HUES48 (cell line): ENCODE results near the gene MIEN1.
"Not testable (repeated sequence)": the region's sequence is repeated elsewhere in the genome, so short reads cannot be mapped to it uniquely, and the experiment has no call there.

Source experiments
- H3K27ac ChIP-seq: one replicate; pipeline ENCODE4 v1.7.0; 2013; ENCODE audit warnings: low read depth, low read length, inconsistent platforms
- H3K27me3 ChIP-seq: 2 replicates; pipeline ENCODE4 v1.6.1; 2013; ENCODE audit warnings: mild to moderate bottlenecking, low read length; ENCODE audit not compliant: control insufficient read depth, insufficient read depth
- H3K36me3 ChIP-seq: 2 replicates; pipeline ENCODE4 v1.6.1; 2013; ENCODE audit warnings: low read length; ENCODE audit not compliant: control insufficient read depth, insufficient read depth
- H3K4me1 ChIP-seq: 2 replicates; pipeline ENCODE4 v1.6.1; 2013; ENCODE audit warnings: mild to moderate bottlenecking, low read length; ENCODE audit not compliant: control insufficient read depth, insufficient read depth
- H3K4me3 ChIP-seq: 2 replicates; pipeline ENCODE4 v1.5.1; 2013; ENCODE audit warnings: mild to moderate bottlenecking, low read depth, low read length
- H3K9ac ChIP-seq: 2 replicates; pipeline ENCODE4 v1.6.1; 2013; ENCODE audit warnings: mild to moderate bottlenecking, low read depth, low read length, moderate library complexity
- H3K9me3 ChIP-seq: 2 replicates; pipeline ENCODE4 v1.6.1; 2013; ENCODE audit warnings: low read length; ENCODE audit not compliant: control insufficient read depth, insufficient read depth

Gene MIEN1

GRCh38 chr17:39765175-39765574 is 34.8 kb upstream of the MIEN1 start:
- Histone ChIP-seq H3K9ac (no peak overlapping the region), H3K9me3 (no peaks in the 10 kb centered on the region), H3K36me3 (no peaks in the 10 kb centered on the region), H3K27ac (no peak overlapping the region), H3K27me3 (no peaks in the 10 kb centered on the region), H3K4me3 (no peak overlapping the region), H3K4me1 (no peaks in the 10 kb centered on the region)

GRCh38 chr17:39764171-39764570 is 33.8 kb upstream of the MIEN1 start:
- H3K4me3 ChIP-seq, H3K9ac ChIP-seq, H3K4me1 ChIP-seq: not testable (repeated sequence)

DNA sequence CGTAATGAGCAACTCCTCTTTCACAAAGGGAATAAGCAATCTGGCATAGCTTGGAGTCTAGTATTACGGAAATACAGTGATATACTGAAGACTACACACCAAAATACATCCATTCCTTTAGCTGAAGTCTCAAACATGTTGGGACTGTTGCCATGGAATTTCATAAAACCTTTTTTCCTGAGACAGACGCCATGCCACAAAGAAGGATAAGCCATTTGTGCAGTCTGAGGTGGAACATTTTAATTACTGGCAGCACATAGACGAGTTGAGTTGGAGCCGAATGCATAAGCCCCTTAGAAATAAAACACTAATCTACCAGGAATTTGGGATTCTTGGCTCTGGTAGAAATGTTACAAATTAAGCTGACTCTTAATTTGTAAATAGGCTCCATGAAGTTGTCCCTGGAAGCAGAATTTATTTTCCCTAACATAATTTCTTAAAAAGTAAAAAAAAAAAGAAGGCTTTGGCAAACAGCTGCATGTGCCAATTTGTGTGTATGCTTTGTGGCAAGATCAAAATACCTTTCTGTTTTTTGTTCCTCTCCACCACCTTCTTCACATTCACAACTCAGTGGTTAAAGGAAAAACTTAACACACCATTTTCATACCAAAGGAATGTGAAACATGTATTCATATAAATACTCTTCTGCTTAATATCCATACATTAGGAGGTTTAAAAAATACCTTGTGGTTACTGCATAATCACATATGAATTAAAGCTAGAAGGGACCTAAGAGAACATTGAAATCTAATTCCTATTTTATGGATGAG is 32.9 kb upstream of the MIEN1 start:
- Histone ChIP-seq H3K4me3 (no peak overlapping the region), H3K4me1 (no peaks in the 10 kb centered on the region), H3K9ac (no peak overlapping the region), H3K36me3 (no peaks in the 10 kb centered on the region), H3K9me3 (no peaks in the 10 kb centered on the region), H3K27ac (no peak overlapping the region), H3K27me3 (no peaks in the 10 kb centered on the region)

More at GRCh38 chr17:39764171-39764570, 33.8 kb upstream of the MIEN1 start:
- H3K27ac ChIP-seq, H3K27me3 ChIP-seq, H3K9me3 ChIP-seq, H3K36me3 ChIP-seq: not testable (repeated sequence)

DNA sequence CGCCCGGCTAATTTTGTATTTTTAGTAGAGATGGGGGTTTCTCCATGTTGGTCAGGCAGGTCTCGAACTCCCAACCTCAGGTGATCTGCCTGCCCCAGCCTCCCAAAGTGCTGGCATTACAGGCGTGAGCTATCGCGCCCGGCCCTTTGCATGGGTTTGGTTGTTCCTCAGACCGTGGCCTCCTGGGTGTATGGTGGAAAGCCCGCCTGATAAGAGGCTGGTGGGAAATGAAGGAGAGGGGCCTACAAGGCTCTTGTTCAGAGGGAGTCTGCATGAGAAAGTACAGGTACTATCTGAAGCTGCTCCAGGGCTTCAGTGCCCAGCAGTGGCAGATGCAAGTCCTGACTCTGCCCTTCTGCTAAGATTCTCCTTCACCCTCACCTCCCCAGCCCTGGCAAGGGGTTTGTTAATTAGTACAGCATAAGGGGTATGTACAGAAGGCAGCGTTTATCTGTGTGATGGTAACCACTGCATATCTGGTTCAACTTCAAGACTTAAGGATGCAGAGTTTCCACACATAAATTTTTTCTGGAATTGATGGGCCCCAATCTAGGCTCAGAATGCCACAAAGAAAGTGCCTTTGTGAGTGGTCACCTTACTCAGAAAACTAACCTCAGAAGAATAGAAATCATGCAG is 31.6 kb upstream of the MIEN1 start:
- Histone ChIP-seq H3K27ac (no peak overlapping the region), H3K9ac (no peak overlapping the region)

GRCh38 chr17:39759204-39759603 is 28.9 kb upstream of the MIEN1 start:
- peaks cover 4% of the 10 kb centered on the region; the same call in 1 of the 2 replicates for H3K27me3 ChIP-seq
- no peak overlapping the region for H3K4me3 ChIP-seq
- no peak overlapping the region for H3K9ac ChIP-seq
- H3K4me1 ChIP-seq: peaks cover 19% of the 10 kb centered on the region
- H3K27ac ChIP-seq: no peak overlapping the region
- H3K36me3 ChIP-seq: no peaks in the 10 kb centered on the region
- H3K9me3 ChIP-seq: no peaks in the 10 kb centered on the region

More for the DNA sequence above, 31.6 kb upstream of the MIEN1 start:
- H3K36me3 ChIP-seq: no peaks in the 10 kb centered on the region
- H3K4me1 ChIP-seq: no peaks in the 10 kb centered on the region
- H3K4me3 ChIP-seq: no peak overlapping the region
- H3K9me3 ChIP-seq: no peaks in the 10 kb centered on the region
- no peaks in the 10 kb centered on the region; the same call in 1 of the 2 replicates for H3K27me3 ChIP-seq

- Histone ChIP-seq H3K4me3 (no peak overlapping the region), H3K27ac (no peak overlapping the region), H3K4me1 (peaks cover 19% of the 10 kb centered on the region), H3K9ac (no peak overlapping the region), H3K9me3 (no peaks in the 10 kb centered on the region), H3K27me3 (peaks cover 6% of the 10 kb centered on the region), H3K36me3 (no peaks in the 10 kb centered on the region)
Observed at GRCh38 chr17:39757931-39758873, 27.9 kb upstream of the MIEN1 start.

GRCh38 chr17:39757176-39757662 is 26.9 kb upstream of the MIEN1 start:
- Histone ChIP-seq H3K4me3 (no peak overlapping the region), H3K9ac (no peak overlapping the region), H3K27ac (no peak overlapping the region), H3K27me3 (peaks cover 8% of the 10 kb centered on the region), H3K4me1 (peaks cover 21% of the 10 kb centered on the region), H3K9me3 (no peaks in the 10 kb centered on the region), H3K36me3 (no peaks in the 10 kb centered on the region)

- Histone ChIP-seq H3K36me3 (no peaks in the 10 kb centered on the region), H3K9me3 (no peaks in the 10 kb centered on the region), H3K4me3 (no peak overlapping the region), H3K27me3 (peaks cover 8% of the 10 kb centered on the region), H3K27ac (no peak overlapping the region), H3K4me1 (peaks cover 27% of the 10 kb centered on the region), H3K9ac (no peak overlapping the region)
Observed at GRCh38 chr17:39756380-39757079, 26.2 kb upstream of the MIEN1 start.

GRCh38 chr17:39755554-39756379 is 25.4 kb upstream of the MIEN1 start:
- Histone ChIP-seq H3K36me3 (no peaks in the 10 kb centered on the region), H3K27me3 (peaks cover 8% of the 10 kb centered on the region), H3K9ac (no peak overlapping the region), H3K27ac (no peak overlapping the region), H3K4me1 (peaks cover 31% of the 10 kb centered on the region), H3K4me3 (no peak overlapping the region), H3K9me3 (no peaks in the 10 kb centered on the region)
